Activated CD8-positive, alpha-beta T cell treated with anti-CD3 and anti-CD28 coated beads for 36 hours (primary cell): ENCODE data around the gene FGF14. TPM values are rescaled to one million over a fixed set of nuclear protein-coding genes. Genes with fewer than 3 reads are reported as not detected.

ENCODE experiments used
- ATAC-seq: fragments of 200-7000 bp; cut with Tn5 transposase; one replicate; pipeline ENCODE4 v1.10.0; 2021; ENCODE audit warnings: mild to moderate bottlenecking, moderate library complexity
- CTCF ChIA-PET: fragments of 350-600 bp; sonication (Branson Sonifier 250); formaldehyde crosslinking; loops from one replicate; lab custom pipeline; 2021; ENCODE audit warnings: antibody characterized with exemption; lab: Charles Lee
- POLR2A ChIA-PET: fragments of 350-600 bp; sonication (Branson Sonifier 250); formaldehyde crosslinking; loops from one replicate; lab custom pipeline; 2021; ENCODE audit warnings: antibody characterized with exemption; lab: Charles Lee
- DNase-seq: peaks from one replicate; pipeline ENCODE4 v3.0.0-alpha.2; 2020
- H3K27ac Mint-ChIP-seq: one replicate; pipeline ENCODE4 v1.8.0; 2021; ENCODE audit warnings: mild to moderate bottlenecking, mixed read lengths
- H3K27me3 Mint-ChIP-seq: one replicate; pipeline ENCODE4 v1.8.0; 2021; ENCODE audit warnings: mixed read lengths
- H3K36me3 Mint-ChIP-seq: one replicate; pipeline ENCODE4 v1.8.0; 2021; ENCODE audit warnings: low read depth, mixed read lengths
- H3K4me1 Mint-ChIP-seq: one replicate; pipeline ENCODE4 v1.8.0; 2021; ENCODE audit warnings: low read depth, mixed read lengths
- H3K4me3 Mint-ChIP-seq: one replicate; pipeline ENCODE4 v1.8.0; 2021; ENCODE audit warnings: mild to moderate bottlenecking, moderate library complexity, mixed read lengths
- H3K9me3 Mint-ChIP-seq: one replicate; pipeline ENCODE4 v1.8.0; 2021; ENCODE audit warnings: mixed read lengths
- intact Hi-C: fragments of 100-400 bp; cut with micrococcal nuclease; formaldehyde crosslinking; loops from one replicate; pipeline ENCODE4 v1.10.0; 2022
- total RNA-seq, 2 experiments: library from RNA; stranded (reverse); gene quantifications; one replicate each; pipeline ENCODE4 v1.2.3, GENCODE V29; 2021
- TF ChIP-seq, protein P1 (sequence below): fragments of 200-600 bp; IDR thresholded peaks from one replicate; pipeline ENCODE4 v1.8.0; 2022; ENCODE audit warnings: antibody characterized with exemption, mild to moderate bottlenecking

The FGF14 gene
- total RNA-seq, 2 experiments from 2014 or later, result not detected

DNA sequence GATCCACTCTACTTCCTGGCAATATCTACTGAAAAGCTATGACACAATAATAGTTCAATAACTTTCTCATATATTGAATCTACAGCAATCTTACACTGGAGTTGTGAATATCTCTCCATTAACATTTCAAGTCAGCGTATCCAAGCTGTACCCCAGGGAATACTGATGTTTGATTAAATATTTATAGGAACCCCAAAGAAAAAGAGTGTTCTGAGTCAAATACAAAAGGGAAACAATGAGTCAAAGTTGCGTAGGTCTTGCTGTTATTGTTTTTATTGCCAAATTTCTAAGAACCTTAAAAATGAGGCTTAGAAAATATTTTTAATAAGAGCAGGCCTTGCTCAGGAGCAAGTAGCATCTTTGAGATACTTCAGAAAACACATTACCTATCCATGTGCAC is 415.5 kb downstream of the FGF14 start:
- DNase-seq (no peak), ATAC-seq (no peak)
- Mint-ChIP-seq H3K4me1 (no peaks in the 10 kb centered on the region), H3K27ac (no peak overlapping the region), H3K27me3 (no peaks in the 10 kb centered on the region), H3K9me3 (peaks cover 5% of the 10 kb centered on the region), H3K36me3 (no peaks in the 10 kb centered on the region), H3K4me3 (no peak overlapping the region)
- intact Hi-C loops, result no loop called here
- ChIA-PET CTCF (no interaction called here), POLR2A (no interaction called here)
- TF ChIP-seq, protein P1, sequence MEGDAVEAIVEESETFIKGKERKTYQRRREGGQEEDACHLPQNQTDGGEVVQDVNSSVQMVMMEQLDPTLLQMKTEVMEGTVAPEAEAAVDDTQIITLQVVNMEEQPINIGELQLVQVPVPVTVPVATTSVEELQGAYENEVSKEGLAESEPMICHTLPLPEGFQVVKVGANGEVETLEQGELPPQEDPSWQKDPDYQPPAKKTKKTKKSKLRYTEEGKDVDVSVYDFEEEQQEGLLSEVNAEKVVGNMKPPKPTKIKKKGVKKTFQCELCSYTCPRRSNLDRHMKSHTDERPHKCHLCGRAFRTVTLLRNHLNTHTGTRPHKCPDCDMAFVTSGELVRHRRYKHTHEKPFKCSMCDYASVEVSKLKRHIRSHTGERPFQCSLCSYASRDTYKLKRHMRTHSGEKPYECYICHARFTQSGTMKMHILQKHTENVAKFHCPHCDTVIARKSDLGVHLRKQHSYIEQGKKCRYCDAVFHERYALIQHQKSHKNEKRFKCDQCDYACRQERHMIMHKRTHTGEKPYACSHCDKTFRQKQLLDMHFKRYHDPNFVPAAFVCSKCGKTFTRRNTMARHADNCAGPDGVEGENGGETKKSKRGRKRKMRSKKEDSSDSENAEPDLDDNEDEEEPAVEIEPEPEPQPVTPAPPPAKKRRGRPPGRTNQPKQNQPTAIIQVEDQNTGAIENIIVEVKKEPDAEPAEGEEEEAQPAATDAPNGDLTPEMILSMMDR, result no peak

DNA sequence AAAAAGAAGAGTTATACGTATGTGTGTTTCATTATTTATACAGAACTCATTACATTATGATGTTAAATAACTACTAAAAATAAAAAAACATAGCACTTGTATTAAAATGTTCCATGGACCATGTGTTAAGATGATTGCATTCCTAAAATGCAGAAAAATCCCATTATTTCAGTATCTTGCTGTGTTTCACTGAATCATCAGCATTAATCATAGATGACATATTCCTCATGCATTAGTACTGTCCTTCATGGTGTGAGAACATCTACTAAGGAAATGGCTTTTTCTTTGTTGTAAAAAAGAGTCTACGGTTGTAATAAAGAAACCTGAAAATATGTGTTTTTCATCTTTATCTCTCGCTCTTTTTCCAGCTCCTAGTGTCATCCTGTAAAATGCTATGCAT is 416.5 kb downstream of the FGF14 start:
- TF ChIP-seq, protein P1, result no peak
- H3K27me3 Mint-ChIP-seq, result no peaks in the 10 kb centered on the region
- H3K4me3 Mint-ChIP-seq, result no peak overlapping the region
- no peak for ATAC-seq
- ChIA-PET POLR2A (no interaction called here), CTCF (no interaction called here)
- no peak for DNase-seq
- H3K27ac Mint-ChIP-seq, result no peak overlapping the region
- H3K36me3 Mint-ChIP-seq, result no peaks in the 10 kb centered on the region
- H3K4me1 Mint-ChIP-seq, result no peaks in the 10 kb centered on the region
- H3K9me3 Mint-ChIP-seq, result peaks cover 5% of the 10 kb centered on the region
- intact Hi-C loops, result no loop called here

- Mint-ChIP-seq H3K36me3 (no peaks in the 10 kb centered on the region), H3K27me3 (no peaks in the 10 kb centered on the region), H3K4me1 (no peaks in the 10 kb centered on the region), H3K27ac (no peak overlapping the region), H3K9me3 (peaks cover under 1% of the 10 kb centered on the region), H3K4me3 (no peak overlapping the region)
- ChIA-PET POLR2A (no interaction called here), CTCF (no interaction called here)
- no peak for ATAC-seq
- TF ChIP-seq, protein P1, result no peak
- no peak for DNase-seq
- intact Hi-C loops, result no loop called here
Measured at GRCh38 chr13:101982903-101983302, 418.9 kb downstream of the FGF14 start.

DNA sequence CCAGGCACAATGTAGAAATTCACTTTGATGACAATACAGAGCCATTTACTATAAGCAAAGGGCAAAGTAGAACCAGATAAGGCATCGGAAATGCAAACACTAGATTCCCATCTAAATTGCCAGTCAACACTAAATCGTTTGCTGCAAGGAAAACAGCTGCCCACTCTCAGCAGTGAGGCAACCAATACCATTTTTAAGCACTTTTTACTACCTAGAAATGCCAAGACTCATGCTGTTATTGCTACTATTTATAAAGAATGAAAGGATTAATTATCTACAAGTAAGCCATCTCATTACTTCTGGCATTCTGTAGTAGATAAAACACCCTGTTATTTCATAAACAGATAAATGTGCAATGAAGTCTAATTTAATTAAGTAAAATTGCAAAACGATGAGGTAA is 422.0 kb downstream of the FGF14 start:
- ChIA-PET POLR2A (no interaction called here), CTCF (no interaction called here)
- DNase-seq (no peak), ATAC-seq (no peak)
- Mint-ChIP-seq H3K27me3 (peaks cover 3% of the 10 kb centered on the region), H3K27ac (no peak overlapping the region), H3K4me3 (no peak overlapping the region), H3K4me1 (no peaks in the 10 kb centered on the region), H3K9me3 (no peaks in the 10 kb centered on the region), H3K36me3 (no peaks in the 10 kb centered on the region)
- TF ChIP-seq, protein P1, result no peak
- intact Hi-C loops, result no loop called here

DNA sequence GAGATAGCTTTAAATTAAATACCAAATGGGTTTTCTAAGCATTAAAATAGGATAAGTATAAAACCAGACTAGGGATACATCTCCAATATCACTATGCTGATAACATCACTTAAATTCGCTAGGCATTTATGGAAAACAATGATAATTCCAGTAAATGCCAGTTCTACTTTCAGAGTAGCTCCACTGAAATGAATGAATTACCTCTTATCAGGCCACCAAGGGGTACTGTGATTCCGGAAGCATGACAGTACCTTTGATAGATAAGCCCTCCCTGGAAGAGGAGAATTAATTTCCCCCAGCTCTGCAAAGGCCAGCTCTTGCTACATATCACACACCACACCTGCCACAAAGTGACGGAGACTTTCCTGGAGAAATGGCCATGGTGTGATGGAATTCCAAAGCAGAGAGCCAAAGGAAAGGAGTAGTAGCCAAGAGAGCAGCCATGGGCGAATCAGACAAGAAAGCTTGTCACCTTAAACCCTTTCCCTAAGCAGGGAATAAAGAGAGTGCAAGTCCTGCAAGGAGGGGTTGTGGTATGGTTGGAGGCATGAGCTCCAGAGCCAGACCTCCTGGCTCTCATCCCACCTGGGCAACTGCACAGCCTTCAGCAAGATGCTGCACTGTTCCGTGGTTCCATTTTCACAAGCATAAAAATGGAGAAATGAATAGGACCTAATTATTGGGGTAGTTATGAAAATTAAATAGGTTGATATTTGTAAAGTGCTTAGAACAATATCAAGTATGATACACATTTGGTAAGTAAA is 423.1 kb downstream of the FGF14 start:
- no peaks in the 10 kb centered on the region for H3K9me3 Mint-ChIP-seq
- intact Hi-C loops, result no loop called here
- DNase-seq (no peak), ATAC-seq (no peak)
- H3K36me3 Mint-ChIP-seq, result no peaks in the 10 kb centered on the region
- TF ChIP-seq, protein P1, result no peak
- CTCF ChIA-PET, result no interaction called here
- no peak overlapping the region for H3K4me3 Mint-ChIP-seq
- no peaks in the 10 kb centered on the region for H3K4me1 Mint-ChIP-seq
- peaks cover 3% of the 10 kb centered on the region for H3K27me3 Mint-ChIP-seq
- no peak overlapping the region for H3K27ac Mint-ChIP-seq
- POLR2A ChIA-PET, result no interaction called here
